GM10266 (cell line): Measurements from ENCODE around the gene UTY.
"Not testable (repeated sequence)": the region's sequence is repeated elsewhere in the genome, so short reads cannot be mapped to it uniquely, and the experiment has no call there.

Experiments
- DNase-seq: peaks from one replicate; pipeline ENCODE4 v3.0.0; 2012; ENCODE audit errors: extremely low spot score
- CTCF ChIP-seq: IDR thresholded peaks from 2 replicates; pipeline ENCODE4 v1.5.1; 2012; ENCODE audit warnings: mild to moderate bottlenecking, low read depth; ENCODE audit not compliant: control insufficient read depth, insufficient read depth; ENCODE audit errors: missing control alignments

Gene UTY

GRCh38 chrY:13312966-13313365, 166.9 kb downstream of the UTY start:
- no peak for TF ChIP-seq CTCF
- DNase-seq = no peak

GRCh38 chrY:13307959-13308358, 171.9 kb downstream of the UTY start:
- no peak for DNase-seq
- no peak for TF ChIP-seq CTCF

GRCh38 chrY:13300795-13301194, 179.0 kb downstream of the UTY start:
- DNase-seq = no peak
- TF ChIP-seq CTCF = no peak

- TF ChIP-seq CTCF = no peak
- no peak for DNase-seq
Observed at GRCh38 chrY:13299411-13299810, 180.4 kb downstream of the UTY start.

GRCh38 chrY:13296176-13296890, 183.5 kb downstream of the UTY start:
- TF ChIP-seq CTCF = no peak
- no peak for DNase-seq

GRCh38 chrY:13295026-13295425, 184.8 kb downstream of the UTY start:
- no peak for DNase-seq
- TF ChIP-seq CTCF = no peak

GRCh38 chrY:13291199-13291598, 188.6 kb downstream of the UTY start:
- no peak for TF ChIP-seq CTCF
- DNase-seq = no peak

- not testable (repeated sequence) for DNase-seq
Observed at GRCh38 chrY:13282151-13283054, 197.4 kb downstream of the UTY start.
